CD14-positive monocyte (primary cell): ENCODE data around the gene PTCD1. TPM values are rescaled to one million over a fixed set of nuclear protein-coding genes. Genes with fewer than 3 reads are reported as not detected.
A peak's percentile ranks its signal among the peaks of the same experiment; 100 is the strongest.

Experiments used
- DNase-seq, 3 donors: peaks; one replicate each; pipeline ENCODE4 v3.0.0-alpha.2; 2011 to 2022
- H2AFZ ChIP-seq: 2 replicates; pipeline ENCODE4 v1.6.0; 2012; ENCODE audit warnings: mild to moderate bottlenecking, low read depth, low read length, inconsistent platforms; ENCODE audit not compliant: insufficient read depth, poor library complexity, severe bottlenecking
- H3K27ac ChIP-seq, 2 donors: 1 replicate in 1 of 2; 2 replicates in 1 of 2; pipeline ENCODE4 v1.5.1; 2012 to 2013; ENCODE audit warnings: low read length in 2 of 2, control low read depth in 1 of 2, inconsistent platforms in 1 of 2, low read depth in 1 of 2, mild to moderate bottlenecking in 1 of 2
- H3K27me3 ChIP-seq, 2 donors: one replicate each; pipeline versions ENCODE4 v1.6.0 to v1.6.1; 2011 to 2013; ENCODE audit warnings: low read length in 2 of 2; ENCODE audit not compliant: control insufficient read depth in 2 of 2, insufficient read depth in 2 of 2
- H3K36me3 ChIP-seq, 2 donors: replicated peaks in 1 of 2; 1 replicate in 1 of 2; 2 replicates in 1 of 2; pipeline versions ENCODE4 v1.5.1 to v1.6.1; 2012 to 2013; ENCODE audit warnings: low read length in 2 of 2, control low read depth in 1 of 2, inconsistent platforms in 1 of 2, mild to moderate bottlenecking in 1 of 2; ENCODE audit not compliant: insufficient read depth in 2 of 2, control insufficient read depth in 1 of 2
- H3K4me1 ChIP-seq, 2 donors: 1 replicate in 1 of 2; 2 replicates in 1 of 2; pipeline versions ENCODE4 v1.5.1 to v1.6.1; 2012 to 2013; ENCODE audit warnings: low read length in 2 of 2, control low read depth in 1 of 2, inconsistent platforms in 1 of 2, mild to moderate bottlenecking in 1 of 2, moderate library complexity in 1 of 2; ENCODE audit not compliant: insufficient read depth in 2 of 2, control insufficient read depth in 1 of 2
- H3K4me2 ChIP-seq: replicated peaks from 2 replicates; pipeline ENCODE3; 2012; ENCODE audit warnings: low read length, moderate library complexity, mild to moderate bottlenecking; ENCODE audit not compliant: poor library complexity, severe bottlenecking; ENCODE audit errors: extremely low read depth
- H3K4me3 ChIP-seq, 3 experiments: fragments of 200-600 bp in 1 of 3; sonication (generic) in 1 of 3; replicated peaks in 1 of 3; 1 replicate in 2 of 3; 2 replicates in 1 of 3; pipeline ENCODE4 v1.5.1; 2011 to 2013; ENCODE audit warnings: low read length in 3 of 3, mild to moderate bottlenecking in 3 of 3, control low read depth in 2 of 3, low read depth in 2 of 3, inconsistent platforms in 1 of 3, moderate library complexity in 1 of 3
- H3K79me2 ChIP-seq: 2 replicates; pipeline ENCODE4 v1.6.0; 2012; ENCODE audit warnings: mild to moderate bottlenecking, control low read depth, inconsistent platforms, low read length, moderate library complexity; ENCODE audit not compliant: insufficient read depth
- H3K9ac ChIP-seq: 2 replicates; pipeline ENCODE4 v1.6.0; 2017; ENCODE audit warnings: low read length, mild to moderate bottlenecking; ENCODE audit not compliant: insufficient read depth, poor library complexity, severe bottlenecking
- H3K9me3 ChIP-seq, 2 donors: replicated peaks in 1 of 2; 1 replicate in 1 of 2; 2 replicates in 1 of 2; pipeline versions ENCODE4 v1.5.1 to v1.6.1; 2012 to 2013; ENCODE audit warnings: low read length in 2 of 2, control low read depth in 1 of 2; ENCODE audit not compliant: control insufficient read depth in 1 of 2, insufficient read depth in 1 of 2
- H4K20me1 ChIP-seq: 2 replicates; pipeline ENCODE4 v1.6.0; 2012; ENCODE audit warnings: mild to moderate bottlenecking, low read length, control low read depth, moderate library complexity; ENCODE audit not compliant: insufficient read depth
- H3K27ac Mint-ChIP-seq, 7 donors: one replicate each; pipeline ENCODE4 v1.8.0; 2020; ENCODE audit warnings: mild to moderate bottlenecking in 7 of 7, mixed read lengths in 7 of 7, moderate library complexity in 6 of 7, inconsistent platforms in 2 of 7
- H3K27me3 Mint-ChIP-seq, 3 donors: one replicate each; pipeline ENCODE4 v1.8.0; 2021 to 2022; ENCODE audit warnings: low read depth in 3 of 3, mild to moderate bottlenecking in 3 of 3, mixed read lengths in 3 of 3, moderate library complexity in 3 of 3, inconsistent platforms in 1 of 3
- H3K36me3 Mint-ChIP-seq, 2 donors: one replicate each; pipeline ENCODE4 v1.8.0; 2020; ENCODE audit warnings: mixed read lengths in 2 of 2, inconsistent platforms in 1 of 2, mild to moderate bottlenecking in 1 of 2
- H3K4me1 Mint-ChIP-seq: one replicate; pipeline ENCODE4 v1.8.0; 2020; ENCODE audit warnings: mild to moderate bottlenecking, mixed read lengths
- H3K4me3 Mint-ChIP-seq, 2 donors: one replicate each; pipeline ENCODE4 v1.8.0; 2020; ENCODE audit warnings: mild to moderate bottlenecking in 2 of 2, mixed read lengths in 2 of 2, moderate library complexity in 1 of 2
- H3K9me3 Mint-ChIP-seq, 7 donors: one replicate each; pipeline ENCODE4 v1.8.0; 2020 to 2022; ENCODE audit warnings: mixed read lengths in 7 of 7, mild to moderate bottlenecking in 6 of 7, moderate library complexity in 6 of 7, inconsistent platforms in 2 of 7
- WGBS: methylation state at CpG from one replicate; pipeline ENCODE4 v1.1.5; 2013; ENCODE audit warnings: missing lambda C conversion rate; ENCODE audit not compliant: insufficient coverage; 5-methylcytosine and 5-hydroxymethylcytosine counted together
- intact Hi-C, 2 donors: fragments of 100-400 bp; cut with micrococcal nuclease; formaldehyde crosslinking; loops; one replicate each; pipeline versions ENCODE4 v1.15.0 to v1.15.1; 2023
- polyA plus RNA-seq, 3 donors: library from polyadenylated mRNA; depleted of rRNA in 1 of 3; unstranded in 2 of 3; stranded (reverse) in 1 of 3; fragments of 300-500 nt in 2 of 3; fragments of >200 nt in 1 of 3; fragmentation: Illumina TruSeq in 2 of 3; gene quantifications; 1 replicate in 2 of 3; 2 replicates in 1 of 3; pipeline ENCODE4 v1.2.3, GENCODE V29; 2012 to 2021
- TF ChIP-seq, protein P1 (sequence below): fragments of 200-600 bp; IDR thresholded peaks from one replicate; pipeline ENCODE4 v1.8.0; 2022; ENCODE audit warnings: antibody characterized with exemption, mild to moderate bottlenecking

Gene PTCD1
- polyA plus RNA-seq, 3 donors = 0.74 to 4.3 (median 1.6) TPM

GRCh38 chr7:99420213-99420612, 18.4 kb downstream of the PTCD1 start:
- peaks cover 73 to 97% of the 10 kb centered on the region in 2 donors for H3K36me3 ChIP-seq
- H3K4me2 ChIP-seq = no peak overlapping the region
- peaks cover 30% of the 10 kb centered on the region for H4K20me1 ChIP-seq
- no peak overlapping the region for H3K4me3 ChIP-seq
- H3K9me3 Mint-ChIP-seq = peaks cover 0 to 1% (median 0%) of the 10 kb centered on the region in 7 donors
- peaks cover 77 to 89% of the 10 kb centered on the region in 2 donors for H3K36me3 Mint-ChIP-seq
- H2AFZ ChIP-seq = no peak overlapping the region
- no peaks in the 10 kb centered on the region for H3K4me1 Mint-ChIP-seq
- no peaks in the 10 kb centered on the region for H3K79me2 ChIP-seq
- intact Hi-C loops = no loop called here
- H3K27me3 Mint-ChIP-seq = peaks cover 0 to 2% (median 0%) of the 10 kb centered on the region in 3 donors
- no peaks in the 10 kb centered on the region for H3K4me1 ChIP-seq
- H3K27ac Mint-ChIP-seq = peak overlapping the region in 1 of 7 donors; percentile 26
- no peak overlapping the region for H3K9ac ChIP-seq
- no peaks in the 10 kb centered on the region for H3K27me3 ChIP-seq
- WGBS = 96% methylated on average over 4 of the region's 5 CpGs
- TF ChIP-seq, protein P1, sequence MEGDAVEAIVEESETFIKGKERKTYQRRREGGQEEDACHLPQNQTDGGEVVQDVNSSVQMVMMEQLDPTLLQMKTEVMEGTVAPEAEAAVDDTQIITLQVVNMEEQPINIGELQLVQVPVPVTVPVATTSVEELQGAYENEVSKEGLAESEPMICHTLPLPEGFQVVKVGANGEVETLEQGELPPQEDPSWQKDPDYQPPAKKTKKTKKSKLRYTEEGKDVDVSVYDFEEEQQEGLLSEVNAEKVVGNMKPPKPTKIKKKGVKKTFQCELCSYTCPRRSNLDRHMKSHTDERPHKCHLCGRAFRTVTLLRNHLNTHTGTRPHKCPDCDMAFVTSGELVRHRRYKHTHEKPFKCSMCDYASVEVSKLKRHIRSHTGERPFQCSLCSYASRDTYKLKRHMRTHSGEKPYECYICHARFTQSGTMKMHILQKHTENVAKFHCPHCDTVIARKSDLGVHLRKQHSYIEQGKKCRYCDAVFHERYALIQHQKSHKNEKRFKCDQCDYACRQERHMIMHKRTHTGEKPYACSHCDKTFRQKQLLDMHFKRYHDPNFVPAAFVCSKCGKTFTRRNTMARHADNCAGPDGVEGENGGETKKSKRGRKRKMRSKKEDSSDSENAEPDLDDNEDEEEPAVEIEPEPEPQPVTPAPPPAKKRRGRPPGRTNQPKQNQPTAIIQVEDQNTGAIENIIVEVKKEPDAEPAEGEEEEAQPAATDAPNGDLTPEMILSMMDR = no peak
- no peaks in the 10 kb centered on the region for H3K9me3 ChIP-seq
- H3K4me3 Mint-ChIP-seq = no peak overlapping the region
- no peak for DNase-seq
- no peak overlapping the region for H3K27ac ChIP-seq

DNA sequence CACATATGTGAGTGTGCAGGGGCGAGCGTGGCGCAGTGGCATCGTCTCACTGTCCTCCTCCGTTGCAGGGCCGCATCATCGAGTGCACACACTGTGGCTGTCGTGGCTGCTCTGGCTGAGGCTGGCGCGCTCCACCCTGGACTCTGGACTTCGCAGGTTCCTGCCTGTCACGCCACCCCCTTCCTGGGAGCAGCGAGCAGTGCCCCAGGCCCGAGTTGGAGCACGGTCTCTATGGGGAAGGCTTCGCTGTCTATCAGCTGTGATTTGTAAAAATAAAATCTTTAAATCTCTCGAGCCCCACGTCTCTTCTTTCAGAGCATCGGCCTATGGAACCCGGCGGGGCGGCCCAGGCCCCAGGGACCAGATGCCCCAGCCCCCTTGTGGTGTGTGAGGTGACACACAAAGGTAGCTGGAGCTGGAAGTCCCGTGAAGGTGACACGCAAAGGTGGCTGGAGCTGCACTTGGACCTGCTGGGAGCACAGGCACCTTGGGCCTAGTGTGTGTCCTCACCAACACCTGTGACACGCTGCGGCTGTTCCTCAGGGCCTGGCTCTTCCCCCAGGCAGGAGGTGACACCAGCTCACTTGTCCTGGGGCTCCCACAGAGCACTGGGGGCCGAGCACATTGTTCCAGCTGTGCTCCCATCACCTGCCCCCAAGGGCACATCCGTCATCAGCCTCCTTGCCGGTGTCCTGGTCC, 19.1 kb downstream of the PTCD1 start:
- H2AFZ ChIP-seq = no peak overlapping the region
- Mint-ChIP-seq H3K36me3 (peaks cover 77 to 89% of the 10 kb centered on the region in 2 donors), H3K4me1 (no peaks in the 10 kb centered on the region), H3K27ac (peak overlapping the region in 1 of 7 donors; percentile 54), H3K9me3 (peaks cover 0 to 5% (median 2%) of the 10 kb centered on the region in 7 donors), H3K27me3 (peaks cover 0 to 2% (median 0%) of the 10 kb centered on the region in 3 donors), H3K4me3 (no peak overlapping the region)
- peaks cover 73 to 97% of the 10 kb centered on the region in 2 donors for H3K36me3 ChIP-seq
- H3K4me2 ChIP-seq = no peak overlapping the region
- no peaks in the 10 kb centered on the region for H3K9me3 ChIP-seq
- intact Hi-C loops = no loop called here
- no peaks in the 10 kb centered on the region for H3K79me2 ChIP-seq
- H3K4me3 ChIP-seq = no peak overlapping the region
- DNase-seq = no peak
- H3K4me1 ChIP-seq = no peaks in the 10 kb centered on the region
- TF ChIP-seq, protein P1 = no peak
- H3K27me3 ChIP-seq = no peaks in the 10 kb centered on the region
- WGBS = 94% methylated on average over 24 of the region's 29 CpGs
- no peak overlapping the region for H3K9ac ChIP-seq
- H3K27ac ChIP-seq = no peak overlapping the region
- peaks cover 30% of the 10 kb centered on the region for H4K20me1 ChIP-seq
